ENCODE measurements around the gene DCAF12.
A peak's percentile ranks its signal among the peaks of the same experiment; 100 is the strongest.

Gene DCAF12

GRCh38 chr9:34126207-34127034 lies at the start of gene DCAF12:
Gene DCAF12 (minus strand): TSS chr9:34126698. CDS start chr9:34126431, 267 bp downstream.
- Histone ChIP-seq H3K27me3 (replicated peaks) (no peaks in the 10 kb centered on the region), H3K27ac (peak within 1 kb of the TSS; percentile 70), H3K36me3 (replicated peaks) (peaks cover 5% of the 10 kb centered on the region), H3K4me3 (ENCODE audit: low read depth, low read length) (peak within 1 kb of the TSS; percentile 97)
- in situ Hi-C loops (cut with HindIII; ENCODE audit: low pct_ligation_motif_present, low sequenced_read_pairs) = no loop called here
- peak; percentile 81 for DNase-seq
- peak; percentile 22 for TF ChIP-seq CTCF (IDR thresholded peaks at IDR 0.05; ENCODE audit: low read depth, low read length, missing control alignments)

- DNase-seq = no peak
- H3K36me3 ChIP-seq (replicated peaks) = no peaks in the 10 kb centered on the region
- no peak overlapping the region for H3K27ac ChIP-seq
- no peak overlapping the region for H3K4me3 ChIP-seq (ENCODE audit: low read depth, low read length)
- TF ChIP-seq CTCF (IDR thresholded peaks at IDR 0.05; ENCODE audit: low read depth, low read length, missing control alignments) = no peak
- H3K27me3 ChIP-seq (replicated peaks) = no peaks in the 10 kb centered on the region
- in situ Hi-C loops (cut with HindIII; ENCODE audit: low pct_ligation_motif_present, low sequenced_read_pairs) = no loop called here
Measured at GRCh38 chr9:34176089-34176488, 49.6 kb upstream of the DCAF12 start.

GRCh38 chr9:34171753-34172535 lies 45.4 kb upstream of the DCAF12 start:
- in situ Hi-C loops (cut with HindIII; ENCODE audit: low pct_ligation_motif_present, low sequenced_read_pairs) = no loop called here
- no peak for DNase-seq
- Histone ChIP-seq H3K36me3 (replicated peaks) (no peaks in the 10 kb centered on the region), H3K27me3 (replicated peaks) (no peaks in the 10 kb centered on the region), H3K27ac (no peak overlapping the region), H3K4me3 (ENCODE audit: low read depth, low read length) (no peak overlapping the region)
- no peak for TF ChIP-seq CTCF (IDR thresholded peaks at IDR 0.05; ENCODE audit: low read depth, low read length, missing control alignments)

- in situ Hi-C loops (cut with HindIII; ENCODE audit: low pct_ligation_motif_present, low sequenced_read_pairs) = no loop called here
- DNase-seq = no peak
- Histone ChIP-seq H3K27ac (no peak overlapping the region), H3K36me3 (replicated peaks) (no peaks in the 10 kb centered on the region), H3K27me3 (replicated peaks) (no peaks in the 10 kb centered on the region), H3K4me3 (ENCODE audit: low read depth, low read length) (no peak overlapping the region)
- no peak for TF ChIP-seq CTCF (IDR thresholded peaks at IDR 0.05; ENCODE audit: low read depth, low read length, missing control alignments)
Measured at GRCh38 chr9:34170237-34170991, 43.9 kb upstream of the DCAF12 start.

- no peak overlapping the region for H3K27ac ChIP-seq
- in situ Hi-C loops (cut with HindIII; ENCODE audit: low pct_ligation_motif_present, low sequenced_read_pairs) = no loop called here
- H3K4me3 ChIP-seq (ENCODE audit: low read depth, low read length) = no peak overlapping the region
- no peak for DNase-seq
- no peaks in the 10 kb centered on the region for H3K27me3 ChIP-seq (replicated peaks)
- no peak for TF ChIP-seq CTCF (IDR thresholded peaks at IDR 0.05; ENCODE audit: low read depth, low read length, missing control alignments)
- no peaks in the 10 kb centered on the region for H3K36me3 ChIP-seq (replicated peaks)
Measured at GRCh38 chr9:34169125-34169524, 42.6 kb upstream of the DCAF12 start.
